HEK293 (cell line): ENCODE measurements around the gene ARL5A.

Experiments used
- PRDM4 ChIP-seq: fragments of 450-650 bp; formaldehyde crosslinking; IDR thresholded peaks from 2 replicates; pipeline ENCODE4 v1.5.1; 2017; ENCODE audit warnings: missing biosample characterization, missing genetic modification characterization
- SP2 ChIP-seq: fragments of 450-650 bp; formaldehyde crosslinking; IDR thresholded peaks from 2 replicates; pipeline ENCODE4 v1.5.1; 2016; ENCODE audit warnings: missing biosample characterization, missing genetic modification characterization
- ZBTB8A ChIP-seq: fragments of 450-650 bp; formaldehyde crosslinking; IDR thresholded peaks from 2 replicates; pipeline ENCODE4 v1.5.1; 2016; ENCODE audit warnings: missing biosample characterization, missing genetic modification characterization
- ZNF558 ChIP-seq: fragments of 450-650 bp; formaldehyde crosslinking; IDR thresholded peaks from 2 replicates; pipeline ENCODE4 v1.5.1; 2016; ENCODE audit warnings: missing biosample characterization, missing genetic modification characterization
- ZNF707 ChIP-seq: fragments of 450-650 bp; formaldehyde crosslinking; IDR thresholded peaks from 2 replicates; pipeline ENCODE4 v1.5.1; 2016; ENCODE audit warnings: missing biosample characterization, missing genetic modification characterization
- TF ChIP-seq, protein P1 (sequence below): fragments of 450-650 bp; formaldehyde crosslinking; IDR thresholded peaks from 2 replicates; pipeline ENCODE4 v1.5.1; 2016; ENCODE audit warnings: missing biosample characterization, missing genetic modification characterization

GRCh38 chr2:151824886-151825285 lies 3.3 kb downstream of the ARL5A start:
- TF ChIP-seq PRDM4 (tag by site-specific recombination) (no peak), SP2 (tag by site-specific recombination) (no peak), ZNF707 (tag by site-specific recombination) (no peak), ZNF558 (tag by site-specific recombination) (no peak), ZBTB8A (tag by site-specific recombination) (no peak)
- TF ChIP-seq, protein P1, sequence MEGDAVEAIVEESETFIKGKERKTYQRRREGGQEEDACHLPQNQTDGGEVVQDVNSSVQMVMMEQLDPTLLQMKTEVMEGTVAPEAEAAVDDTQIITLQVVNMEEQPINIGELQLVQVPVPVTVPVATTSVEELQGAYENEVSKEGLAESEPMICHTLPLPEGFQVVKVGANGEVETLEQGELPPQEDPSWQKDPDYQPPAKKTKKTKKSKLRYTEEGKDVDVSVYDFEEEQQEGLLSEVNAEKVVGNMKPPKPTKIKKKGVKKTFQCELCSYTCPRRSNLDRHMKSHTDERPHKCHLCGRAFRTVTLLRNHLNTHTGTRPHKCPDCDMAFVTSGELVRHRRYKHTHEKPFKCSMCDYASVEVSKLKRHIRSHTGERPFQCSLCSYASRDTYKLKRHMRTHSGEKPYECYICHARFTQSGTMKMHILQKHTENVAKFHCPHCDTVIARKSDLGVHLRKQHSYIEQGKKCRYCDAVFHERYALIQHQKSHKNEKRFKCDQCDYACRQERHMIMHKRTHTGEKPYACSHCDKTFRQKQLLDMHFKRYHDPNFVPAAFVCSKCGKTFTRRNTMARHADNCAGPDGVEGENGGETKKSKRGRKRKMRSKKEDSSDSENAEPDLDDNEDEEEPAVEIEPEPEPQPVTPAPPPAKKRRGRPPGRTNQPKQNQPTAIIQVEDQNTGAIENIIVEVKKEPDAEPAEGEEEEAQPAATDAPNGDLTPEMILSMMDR (tag by site-specific recombination), result no peak
